ENCODE results near the gene LGALS3BP. TPM values are rescaled to one million over a fixed set of nuclear protein-coding genes. Genes with fewer than 3 reads are reported as not detected.

LGALS3BP gene
- total RNA-seq, 1 donor from 2014 or later, result 338 TPM

GRCh38 chr17:78940708-78941107, 39.0 kb downstream of the LGALS3BP start:
- H3K4me3 ChIP-seq (ENCODE audit: low read depth, low read length), result no peak overlapping the region
- DNase-seq (ENCODE audit: low read depth), result no peak
- TF ChIP-seq CTCF (conservative IDR thresholded peaks at IDR 0.05; ENCODE audit: low read depth, low read length), result no peak

- TF ChIP-seq CTCF (conservative IDR thresholded peaks at IDR 0.05; ENCODE audit: low read depth, low read length), result no peak
- no peak for DNase-seq (ENCODE audit: low read depth)
- no peak overlapping the region for H3K4me3 ChIP-seq (ENCODE audit: low read depth, low read length)
Observed at GRCh38 chr17:78940258-78940657, 39.5 kb downstream of the LGALS3BP start.

- no peak overlapping the region for H3K4me3 ChIP-seq (ENCODE audit: low read depth, low read length)
- DNase-seq (ENCODE audit: low read depth), result no peak
- TF ChIP-seq CTCF (conservative IDR thresholded peaks at IDR 0.05; ENCODE audit: low read depth, low read length), result no peak
Observed at GRCh38 chr17:78939615-78940014, 40.1 kb downstream of the LGALS3BP start.

GRCh38 chr17:78937561-78937960, 42.2 kb downstream of the LGALS3BP start:
- no peak for DNase-seq (ENCODE audit: low read depth)
- H3K4me3 ChIP-seq (ENCODE audit: low read depth, low read length), result no peak overlapping the region
- TF ChIP-seq CTCF (conservative IDR thresholded peaks at IDR 0.05; ENCODE audit: low read depth, low read length), result no peak

- no peak overlapping the region for H3K4me3 ChIP-seq (ENCODE audit: low read depth, low read length)
- TF ChIP-seq CTCF (conservative IDR thresholded peaks at IDR 0.05; ENCODE audit: low read depth, low read length), result no peak
- no peak for DNase-seq (ENCODE audit: low read depth)
Observed at GRCh38 chr17:78935419-78936323, 44.1 kb downstream of the LGALS3BP start.

- DNase-seq (ENCODE audit: low read depth), result no peak
- no peak overlapping the region for H3K4me3 ChIP-seq (ENCODE audit: low read depth, low read length)
- TF ChIP-seq CTCF (conservative IDR thresholded peaks at IDR 0.05; ENCODE audit: low read depth, low read length), result no peak
Observed at GRCh38 chr17:78934681-78935418, 44.9 kb downstream of the LGALS3BP start.
